CD4-positive, alpha-beta T cell treated with Interleukin-6 for 4 hours (primary cell): ENCODE results near the gene CMTM7.

ENCODE experiments used
- DNase-seq: peaks from one replicate; pipeline ENCODE4 v3.0.0-alpha.2; 2020; ENCODE audit warnings: mixed read lengths

Gene CMTM7

DNA sequence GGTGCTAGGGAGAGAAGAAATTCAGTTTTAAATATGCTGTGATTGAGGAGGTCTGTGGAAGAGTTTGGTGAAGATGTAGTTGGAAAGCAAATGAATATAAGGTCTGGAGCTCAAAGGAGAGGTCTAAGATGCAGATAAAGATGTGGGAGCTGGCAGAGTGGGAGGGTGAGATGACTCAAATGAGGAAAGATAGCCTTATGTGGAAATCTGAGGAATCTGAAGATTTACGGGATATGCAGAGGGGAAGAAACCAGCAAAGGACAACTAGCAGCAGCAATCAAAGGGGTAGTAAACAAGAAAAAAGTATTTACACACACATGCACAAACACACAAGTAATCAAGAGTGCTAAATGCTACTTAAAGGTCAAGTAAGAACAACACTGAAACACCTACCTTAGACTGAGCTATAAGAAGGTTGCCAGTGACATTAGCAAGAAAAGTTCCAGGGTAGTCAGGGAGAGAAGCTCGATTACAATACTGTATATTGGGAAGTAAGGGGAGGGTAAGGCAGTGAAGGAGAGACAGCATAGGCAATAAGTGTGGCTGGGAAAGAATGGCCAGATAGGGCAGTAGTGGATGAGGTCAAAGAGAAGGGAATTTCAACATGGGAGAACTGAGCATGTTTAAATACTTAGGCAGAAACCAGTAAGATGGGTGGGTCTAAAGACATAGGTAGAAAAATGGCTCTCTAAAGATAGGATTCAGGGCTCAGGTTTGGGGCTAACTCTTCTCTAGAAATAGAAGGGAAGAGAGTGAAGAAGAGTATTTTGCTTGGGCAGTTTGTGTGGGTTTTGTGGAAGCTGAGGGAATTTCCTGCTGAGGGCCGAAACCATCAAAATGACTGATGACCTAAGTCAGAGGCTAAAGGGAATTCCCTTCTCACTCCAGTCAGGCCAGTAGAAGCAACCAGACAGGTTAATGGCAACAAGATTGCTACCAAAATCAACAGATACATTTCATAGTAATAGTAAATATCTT is 102.1 kb downstream of the CMTM7 start:
- DNase-seq, result no peak

GRCh38 chr3:32495085-32495484 is 103.4 kb downstream of the CMTM7 start:
- no peak for DNase-seq

DNA sequence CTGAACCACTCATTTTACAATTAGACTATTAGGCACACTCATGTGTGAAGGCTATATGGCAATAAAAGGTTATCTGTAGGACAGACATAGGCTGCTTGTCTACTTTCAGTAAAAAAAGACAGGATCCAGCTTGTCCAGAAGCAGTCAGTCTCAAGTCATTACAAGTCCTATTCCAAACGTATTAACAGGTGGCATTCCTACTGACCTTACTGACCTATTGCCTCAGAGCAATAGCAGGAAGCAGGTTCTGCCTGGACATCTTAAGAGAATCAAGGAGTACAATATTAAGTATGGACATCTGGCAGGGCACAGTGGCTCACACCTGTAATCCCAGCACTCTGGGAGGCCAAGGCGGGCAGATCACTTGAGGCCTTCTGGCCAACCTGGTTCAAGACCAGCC is 104.0 kb downstream of the CMTM7 start:
- DNase-seq, result no peak

DNA sequence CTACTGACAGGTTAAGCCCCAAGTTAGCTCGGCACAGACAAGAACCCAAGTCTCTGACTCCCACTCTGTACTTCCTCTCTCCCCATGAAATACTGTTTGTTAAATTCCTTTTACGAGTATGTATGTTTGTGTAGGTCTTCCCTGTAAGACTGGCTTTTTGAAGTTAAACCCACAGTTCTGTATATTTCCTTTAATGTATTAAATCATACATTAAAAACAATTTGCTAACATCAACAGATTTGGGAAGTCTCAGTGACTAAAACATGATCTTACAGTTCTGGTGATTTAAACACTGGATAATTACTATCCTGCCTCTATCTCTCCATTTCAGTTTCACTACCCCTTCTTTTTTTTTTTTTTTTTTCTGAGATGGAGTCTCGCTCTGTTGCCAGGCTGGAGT is 106.6 kb downstream of the CMTM7 start:
- no peak for DNase-seq

GRCh38 chr3:32498992-32499391 is 107.3 kb downstream of the CMTM7 start:
- no peak for DNase-seq

DNA sequence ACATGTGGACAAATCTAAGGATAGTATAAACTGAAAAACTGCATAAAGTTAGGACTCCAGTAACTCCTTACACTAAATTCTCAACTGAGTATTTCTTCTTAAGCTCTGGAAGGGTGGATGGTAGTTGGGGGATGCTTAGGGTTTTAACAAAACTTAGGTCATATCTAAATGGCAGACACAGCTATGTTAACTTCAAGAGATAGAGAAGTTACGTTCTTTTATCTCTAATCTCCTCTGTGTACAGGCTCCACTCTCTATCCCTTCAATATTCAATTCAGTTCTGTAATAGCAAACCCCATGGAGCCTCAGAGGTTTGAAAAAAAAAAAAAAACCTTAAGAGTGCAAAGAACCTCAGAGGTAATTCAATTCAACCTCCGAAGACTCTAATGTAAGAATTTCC is 107.9 kb downstream of the CMTM7 start:
- no peak for DNase-seq

DNA sequence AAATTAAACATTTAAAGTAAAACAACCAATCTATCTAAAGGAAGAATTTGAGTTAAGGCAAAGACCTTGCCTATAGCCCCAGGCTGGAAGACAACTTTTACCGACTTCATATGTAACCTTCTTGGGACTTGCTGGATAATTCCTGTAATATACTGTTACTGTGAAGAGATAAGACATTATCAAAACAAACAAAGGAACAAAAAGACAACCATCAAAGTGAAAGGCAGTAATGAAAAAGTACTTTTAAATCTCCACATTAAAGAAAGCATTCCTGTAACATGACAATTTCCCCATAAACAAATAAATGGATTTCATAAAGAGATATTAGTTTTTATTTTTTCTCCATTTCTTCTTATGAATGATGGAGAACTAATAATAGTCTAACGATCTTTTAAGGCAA is 108.6 kb downstream of the CMTM7 start:
- no peak for DNase-seq

DNA sequence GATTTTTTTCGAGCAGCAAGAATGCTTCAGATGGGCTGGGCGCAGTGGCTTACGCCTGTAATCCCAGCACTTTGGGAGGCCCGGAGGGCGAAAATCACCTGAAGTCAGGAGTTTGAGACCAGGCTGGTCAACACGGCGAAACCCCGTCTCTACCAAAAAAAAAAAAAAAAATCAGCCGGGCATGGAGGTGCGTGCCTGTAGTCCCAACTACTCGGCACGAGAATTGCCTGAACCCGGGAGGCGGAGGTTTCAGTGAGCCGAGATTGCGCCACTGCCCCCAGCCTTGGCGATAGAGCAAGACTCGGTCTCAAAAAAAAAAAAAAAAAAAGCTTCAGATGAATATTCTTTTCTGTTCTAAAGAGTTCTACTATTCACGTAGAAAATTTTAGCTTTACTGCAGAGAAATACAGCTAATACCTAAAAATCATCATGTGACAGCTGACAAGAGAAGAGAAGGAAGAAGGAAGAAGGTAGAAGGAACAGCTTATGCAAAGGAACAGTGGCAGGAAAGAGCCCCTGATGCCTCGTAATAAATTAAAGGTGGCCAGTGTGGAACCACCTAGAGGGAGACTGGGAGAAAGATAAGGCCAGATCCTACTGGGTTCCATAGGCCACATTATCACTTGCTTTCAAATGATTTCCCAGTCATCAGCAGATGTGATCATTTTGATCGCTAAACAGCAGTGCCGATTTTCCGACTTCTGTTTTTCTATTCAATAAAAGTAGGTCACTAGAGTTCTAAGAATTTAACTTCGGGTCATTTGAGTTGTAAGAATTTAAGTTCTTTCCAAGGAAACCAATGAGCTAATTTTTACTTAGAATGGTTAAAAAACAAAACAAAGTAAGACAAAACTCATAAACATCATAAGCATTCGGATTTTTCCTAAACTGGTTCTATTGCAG is 109.5 kb downstream of the CMTM7 start:
- no peak for DNase-seq

DNA sequence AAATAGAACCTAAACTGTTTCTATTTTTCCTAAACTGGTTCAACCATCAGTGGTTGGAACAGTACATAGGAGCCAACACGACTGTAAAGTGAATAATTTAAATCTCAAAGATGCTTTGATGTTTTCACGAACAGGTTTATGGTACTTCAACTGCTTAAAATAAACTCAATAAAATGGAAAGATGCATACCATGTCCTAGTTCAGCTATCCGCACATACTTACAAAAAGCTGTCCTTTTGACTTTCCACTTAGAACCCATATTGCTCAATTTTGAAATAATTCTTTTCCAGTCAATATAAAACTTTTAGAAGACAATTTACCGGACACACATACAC is 110.1 kb downstream of the CMTM7 start:
- no peak for DNase-seq

- peak; percentile 88 for DNase-seq
These were observed 110.7 kb downstream of the CMTM7 start, which contains the start of gene CMTM6 for GRCh38 chr3:32502118-32502945. Gene CMTM6 (minus strand): TSS chr3:32502852. CDS start chr3:32502745, 107 bp downstream.

- no peak for DNase-seq
These were observed 111.3 kb downstream of the CMTM7 start for GRCh38 chr3:32502946-32503286.
